Smooth muscle cell (in vitro differentiated cells): Measurements from ENCODE around the gene IREB2. TPM values are rescaled to one million over a fixed set of nuclear protein-coding genes. Genes with fewer than 3 reads are reported as not detected.

Source experiments
- DNase-seq: peaks from one replicate; lab custom pipeline; 2025; ENCODE audit not compliant: unreplicated experiment; lab: John Stamatoyannopoulos, UW
- H2AFZ ChIP-seq: fragments of 200-600 bp; sonication (generic); 2 replicates; pipeline ENCODE4 v1.6.0; 2016; ENCODE audit warnings: antibody characterized with exemption, low read depth, mild to moderate bottlenecking
- H3F3A ChIP-seq: fragments of 200-600 bp; sonication (generic); 2 replicates; pipeline ENCODE4 v1.6.0; 2017; ENCODE audit warnings: antibody characterized with exemption, low read depth
- H3K27ac ChIP-seq: fragments of 200-600 bp; sonication (generic); 2 replicates; pipeline ENCODE4 v1.5.1; 2016; ENCODE audit warnings: low read depth, mild to moderate bottlenecking
- H3K27me3 ChIP-seq: fragments of 200-600 bp; sonication (generic); 2 replicates; pipeline ENCODE4 v1.6.1; 2016; ENCODE audit warnings: low read depth, mild to moderate bottlenecking
- H3K36me3 ChIP-seq: fragments of 200-600 bp; sonication (generic); 2 replicates; pipeline ENCODE4 v1.5.1; 2016; ENCODE audit warnings: low read depth
- H3K4me1 ChIP-seq: fragments of 200-600 bp; sonication (generic); 2 replicates; pipeline ENCODE4 v1.5.1; 2016; ENCODE audit warnings: low read depth
- H3K4me2 ChIP-seq: fragments of 200-600 bp; sonication (generic); 2 replicates; pipeline ENCODE4 v1.6.0; 2016; ENCODE audit warnings: mild to moderate bottlenecking
- H3K4me3 ChIP-seq: fragments of 200-600 bp; sonication (generic); 2 replicates; pipeline ENCODE4 v1.5.1; 2016; ENCODE audit warnings: mild to moderate bottlenecking
- H3K79me2 ChIP-seq: fragments of 200-600 bp; sonication (generic); 2 replicates; pipeline ENCODE4 v1.6.0; 2016; ENCODE audit warnings: low read depth, mild to moderate bottlenecking
- H3K9ac ChIP-seq: fragments of 200-600 bp; sonication (generic); 2 replicates; pipeline ENCODE4 v1.6.0; 2016; ENCODE audit warnings: low read depth
- H3K9me3 ChIP-seq: fragments of 200-600 bp; sonication (generic); replicated peaks from 2 replicates; pipeline ENCODE4 v1.5.1; 2016; ENCODE audit warnings: low read depth
- H4K20me1 ChIP-seq: fragments of 200-600 bp; sonication (generic); 2 replicates; pipeline ENCODE4 v1.6.0; 2016; ENCODE audit warnings: low read depth
- WGBS: methylation state at CpG from one replicate; pipeline ENCODE4 v1.1.7; 2016; ENCODE audit warnings: low lambda C conversion rate; 5-methylcytosine and 5-hydroxymethylcytosine counted together
- polyA plus RNA-seq: library from polyadenylated mRNA; unstranded; fragments of >200 nt; fragmentation: Nextera tagmentation; extraction: Ambion mirVana; gene quantifications from 2 replicates; pipeline ENCODE4 v1.2.1, GENCODE V29; 2016
- total RNA-seq: library from RNA; depleted of rRNA; stranded (reverse); fragments of >200 nt; gene quantifications from 2 replicates; pipeline ENCODE4 v1.2.3, GENCODE V29; 2014
- TF ChIP-seq, protein P1 (sequence below): fragments of 200-600 bp; sonication (generic); IDR thresholded peaks from 2 replicates; pipeline ENCODE4 v1.5.1; 2017; ENCODE audit warnings: borderline replicate concordance, mild to moderate bottlenecking, antibody characterized with exemption; ENCODE audit not compliant: insufficient read depth, poor library complexity, severe bottlenecking

IREB2 gene
- total and polyA plus RNA-seq, 2 experiments from 2014 or later: 14.1 to 34.3 TPM

DNA sequence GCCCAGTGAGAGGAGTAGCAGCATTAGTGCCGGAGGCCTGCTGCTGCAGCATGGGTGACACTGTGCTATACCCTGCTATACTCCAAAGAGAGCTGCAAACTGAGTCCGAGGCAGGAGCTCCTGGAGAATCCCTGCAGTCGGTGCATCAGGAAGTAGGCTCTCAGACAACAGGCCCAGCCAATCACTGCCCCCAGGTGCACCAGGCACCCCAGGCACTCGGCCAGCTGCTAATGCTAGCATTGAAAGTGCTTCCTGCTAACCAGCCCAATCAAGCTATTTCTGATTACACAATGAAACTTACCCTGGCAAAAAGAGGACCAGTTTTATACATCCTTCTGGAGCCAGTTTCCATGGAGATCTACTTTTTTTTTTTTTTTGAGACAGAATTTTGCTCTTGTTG is 45.6 kb upstream of the IREB2 start:
- Histone ChIP-seq H3K36me3 (no peaks in the 10 kb centered on the region), H4K20me1 (no peaks in the 10 kb centered on the region), H3K4me3 (no peak overlapping the region), H3K4me1 (peaks cover 15% of the 10 kb centered on the region), H3K79me2 (no peaks in the 10 kb centered on the region), H3K27me3 (no peaks in the 10 kb centered on the region), H3K9ac (no peak overlapping the region), H2AFZ (no peak overlapping the region), H3K4me2 (no peak overlapping the region), H3F3A (no peaks in the 10 kb centered on the region), H3K9me3 (no peaks in the 10 kb centered on the region), H3K27ac (no peak overlapping the region)
- 73% methylated on average over 4 of the region's 4 CpGs for WGBS
- DNase-seq: no peak
- TF ChIP-seq, protein P1, sequence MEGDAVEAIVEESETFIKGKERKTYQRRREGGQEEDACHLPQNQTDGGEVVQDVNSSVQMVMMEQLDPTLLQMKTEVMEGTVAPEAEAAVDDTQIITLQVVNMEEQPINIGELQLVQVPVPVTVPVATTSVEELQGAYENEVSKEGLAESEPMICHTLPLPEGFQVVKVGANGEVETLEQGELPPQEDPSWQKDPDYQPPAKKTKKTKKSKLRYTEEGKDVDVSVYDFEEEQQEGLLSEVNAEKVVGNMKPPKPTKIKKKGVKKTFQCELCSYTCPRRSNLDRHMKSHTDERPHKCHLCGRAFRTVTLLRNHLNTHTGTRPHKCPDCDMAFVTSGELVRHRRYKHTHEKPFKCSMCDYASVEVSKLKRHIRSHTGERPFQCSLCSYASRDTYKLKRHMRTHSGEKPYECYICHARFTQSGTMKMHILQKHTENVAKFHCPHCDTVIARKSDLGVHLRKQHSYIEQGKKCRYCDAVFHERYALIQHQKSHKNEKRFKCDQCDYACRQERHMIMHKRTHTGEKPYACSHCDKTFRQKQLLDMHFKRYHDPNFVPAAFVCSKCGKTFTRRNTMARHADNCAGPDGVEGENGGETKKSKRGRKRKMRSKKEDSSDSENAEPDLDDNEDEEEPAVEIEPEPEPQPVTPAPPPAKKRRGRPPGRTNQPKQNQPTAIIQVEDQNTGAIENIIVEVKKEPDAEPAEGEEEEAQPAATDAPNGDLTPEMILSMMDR: no peak

DNA sequence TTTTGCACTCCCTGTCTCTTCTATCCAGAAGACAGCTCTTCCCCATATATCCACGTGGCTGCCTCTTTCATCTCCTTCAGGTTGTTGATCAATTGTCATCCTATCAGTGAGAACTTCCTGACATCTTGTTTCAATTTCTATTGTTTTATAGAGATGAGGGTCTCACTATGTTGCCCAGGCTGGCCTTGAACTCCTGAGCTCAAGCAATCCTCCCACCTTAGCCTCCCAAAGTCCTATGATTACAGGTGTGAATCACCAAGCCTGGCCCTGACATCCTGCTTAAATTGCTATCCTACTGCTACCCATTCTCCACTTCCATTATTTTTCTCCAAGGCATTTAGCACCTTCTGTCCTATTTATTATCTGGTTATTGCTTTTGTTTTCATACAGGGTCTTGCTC is 44.9 kb upstream of the IREB2 start:
- Histone ChIP-seq H3K9ac (no peak overlapping the region), H3K4me1 (peaks cover 10% of the 10 kb centered on the region), H4K20me1 (no peaks in the 10 kb centered on the region), H2AFZ (no peak overlapping the region), H3K79me2 (no peaks in the 10 kb centered on the region), H3K27ac (no peak overlapping the region), H3K4me2 (no peak overlapping the region), H3K36me3 (no peaks in the 10 kb centered on the region), H3K9me3 (no peaks in the 10 kb centered on the region), H3K4me3 (no peak overlapping the region), H3F3A (no peaks in the 10 kb centered on the region), H3K27me3 (no peaks in the 10 kb centered on the region)
- 76% methylated on average over 1 of the region's 1 CpG for WGBS
- TF ChIP-seq, protein P1: no peak
- no peak for DNase-seq

DNA sequence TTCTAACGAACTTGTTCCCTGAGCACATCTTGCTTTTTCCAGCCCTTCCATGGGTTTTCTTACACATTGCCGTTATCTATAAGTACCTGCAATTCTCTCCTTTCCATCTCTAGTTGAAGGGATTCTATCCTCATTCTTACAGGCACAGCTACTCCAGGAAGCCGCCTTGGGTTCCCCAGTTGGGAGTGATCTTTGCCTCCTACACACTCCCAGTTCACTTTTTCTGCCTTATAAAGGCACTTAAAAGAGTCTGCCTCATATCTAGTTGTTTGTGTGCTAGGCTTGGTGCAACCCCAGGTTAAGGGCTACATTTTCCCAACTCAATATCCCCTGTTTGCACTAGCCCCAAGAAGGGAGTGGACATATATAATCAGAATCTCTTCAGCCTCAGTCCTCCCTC is 44.0 kb upstream of the IREB2 start:
- TF ChIP-seq, protein P1: no peak
- WGBS: 78% methylated on average over 3 of the region's 3 CpGs
- no peak for DNase-seq

DNA sequence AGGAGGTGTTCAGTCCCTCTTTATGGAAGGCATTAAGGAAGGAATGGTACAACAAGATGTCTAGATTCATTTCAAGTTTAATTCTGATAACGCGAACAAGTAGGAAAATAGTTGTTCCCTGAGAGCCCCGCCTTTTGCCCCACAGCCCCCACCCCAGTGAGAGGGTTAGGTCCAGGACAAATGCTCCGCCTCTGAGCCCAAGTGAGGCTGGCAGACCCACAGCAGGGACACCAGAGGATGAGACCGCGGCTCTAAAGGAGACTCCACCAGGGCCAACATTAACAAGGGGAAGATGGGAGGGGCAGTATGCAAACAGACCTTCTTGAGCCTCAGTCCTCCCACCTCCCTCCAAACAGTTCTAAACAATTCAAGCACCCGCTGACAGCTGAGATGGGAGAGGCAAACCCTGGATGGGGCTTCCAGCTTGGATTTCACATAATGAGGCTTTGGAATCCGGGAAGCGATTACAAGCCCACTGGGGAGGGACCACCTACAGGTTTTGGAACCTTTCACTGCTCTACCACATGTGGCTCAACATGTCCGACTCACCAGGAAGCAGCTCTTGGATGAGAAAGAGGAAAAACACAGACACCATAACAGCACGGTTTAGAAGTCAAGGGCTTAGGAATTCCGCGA is 42.9 kb upstream of the IREB2 start:
- Histone ChIP-seq H3K27me3 (no peaks in the 10 kb centered on the region), H3K4me2 (no peak overlapping the region), H3K4me3 (no peak overlapping the region), H2AFZ (no peak overlapping the region), H3K79me2 (no peaks in the 10 kb centered on the region), H3K9me3 (no peaks in the 10 kb centered on the region), H3K27ac (no peak overlapping the region), H3K9ac (no peak overlapping the region), H3F3A (no peaks in the 10 kb centered on the region), H3K36me3 (no peaks in the 10 kb centered on the region), H3K4me1 (no peaks in the 10 kb centered on the region), H4K20me1 (no peaks in the 10 kb centered on the region)
- no peak for DNase-seq
- TF ChIP-seq, protein P1: no peak
- WGBS: 41% methylated on average over 13 of the region's 13 CpGs

More for the DNA sequence above, 44.0 kb upstream of the IREB2 start:
- Histone ChIP-seq H3K27ac (no peak overlapping the region), H4K20me1 (no peaks in the 10 kb centered on the region), H3K4me2 (no peak overlapping the region), H3K4me3 (no peak overlapping the region), H3K36me3 (no peaks in the 10 kb centered on the region), H3K9me3 (no peaks in the 10 kb centered on the region), H3K9ac (no peak overlapping the region), H3K27me3 (no peaks in the 10 kb centered on the region), H3K79me2 (no peaks in the 10 kb centered on the region), H3F3A (no peaks in the 10 kb centered on the region), H2AFZ (no peak overlapping the region), H3K4me1 (peaks cover 8% of the 10 kb centered on the region)
